Right kidney (tissue), 1 donor: ENCODE data around the gene ASGR1.
A peak's percentile ranks its signal among the peaks of the same experiment; 100 is the strongest.
"Not testable (repeated sequence)": the region's sequence is repeated elsewhere in the genome, so short reads cannot be mapped to it uniquely, and the experiment has no call there.

Experiments
- DNase-seq: peaks from one replicate; pipeline ENCODE4 v3.0.0-alpha.2; 2016

Gene ASGR1

DNA sequence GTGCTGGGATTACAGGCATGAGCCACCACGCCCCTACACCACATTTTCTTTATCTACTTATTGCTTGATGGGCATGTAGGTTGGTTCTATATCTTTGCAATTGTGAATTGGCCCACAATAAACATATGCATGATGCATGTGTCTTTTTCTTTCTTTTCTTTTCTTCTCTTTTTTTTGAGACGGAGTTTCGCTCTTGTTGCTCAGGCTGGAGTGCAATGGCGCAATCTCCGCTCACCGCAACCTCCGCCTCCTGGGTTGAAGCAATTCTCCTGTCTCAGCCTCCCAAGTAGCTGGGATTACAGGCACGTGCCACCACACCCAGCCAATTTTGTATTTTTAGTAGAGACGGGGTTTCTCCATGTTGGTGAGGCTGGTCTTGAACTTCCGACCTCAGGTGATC, 20.7 kb downstream of the ASGR1 start:
- not testable (repeated sequence) for DNase-seq

DNA sequence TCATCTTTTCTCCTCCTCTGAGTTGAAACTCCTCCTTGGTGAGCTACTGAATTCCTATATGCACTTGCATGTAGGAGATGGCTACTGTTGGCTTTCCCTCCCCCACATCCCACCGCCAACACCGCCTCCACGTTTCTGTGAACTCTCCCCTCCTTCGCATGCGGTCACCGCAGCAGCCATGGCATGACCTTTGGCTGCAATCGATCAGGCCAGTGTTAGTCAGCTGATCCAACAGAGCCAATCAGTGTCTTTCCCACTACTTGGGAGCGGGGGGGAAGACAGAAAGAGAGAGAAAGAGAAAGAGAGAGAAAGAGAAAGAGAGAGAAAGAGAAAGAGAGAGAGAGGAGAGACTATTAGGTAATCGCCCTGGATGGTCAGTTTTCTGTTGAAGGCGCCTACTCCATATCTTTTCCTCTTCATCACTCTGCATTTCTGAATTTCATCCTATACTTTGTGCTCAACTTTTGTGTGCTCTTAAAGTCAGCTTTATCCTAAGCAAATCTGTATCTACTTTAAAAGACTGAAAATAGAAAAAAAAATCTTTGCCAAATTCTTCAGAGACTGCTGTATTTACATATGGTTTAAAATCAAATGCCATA, 22.7 kb downstream of the ASGR1 start:
- no peak for DNase-seq

DNA sequence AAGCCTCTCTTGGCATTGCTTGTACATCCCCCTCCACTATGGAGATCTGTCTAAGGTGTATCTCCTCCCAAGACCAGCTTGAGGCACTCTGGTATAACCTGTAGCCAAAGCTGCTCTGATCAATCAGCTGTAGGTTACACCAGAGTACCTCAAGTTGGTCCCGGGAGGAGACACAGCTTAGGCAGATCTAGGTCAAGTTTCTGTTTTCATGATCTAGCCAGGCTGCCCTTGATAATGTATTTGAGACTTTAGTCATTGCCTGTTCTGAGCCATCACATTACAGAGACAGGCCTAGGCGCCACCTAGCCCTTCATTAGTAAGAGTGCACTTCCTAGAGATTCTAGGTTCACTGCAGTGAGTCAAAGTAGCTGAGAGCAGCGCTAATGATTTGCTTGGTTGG, 31.4 kb downstream of the ASGR1 start:
- DNase-seq = no peak

- no peak for DNase-seq
Observed at GRCh38 chr17:7146115-7146514, 33.1 kb downstream of the ASGR1 start.

- no peak for DNase-seq
Observed at GRCh38 chr17:7144213-7144612, 35.0 kb downstream of the ASGR1 start.

DNA sequence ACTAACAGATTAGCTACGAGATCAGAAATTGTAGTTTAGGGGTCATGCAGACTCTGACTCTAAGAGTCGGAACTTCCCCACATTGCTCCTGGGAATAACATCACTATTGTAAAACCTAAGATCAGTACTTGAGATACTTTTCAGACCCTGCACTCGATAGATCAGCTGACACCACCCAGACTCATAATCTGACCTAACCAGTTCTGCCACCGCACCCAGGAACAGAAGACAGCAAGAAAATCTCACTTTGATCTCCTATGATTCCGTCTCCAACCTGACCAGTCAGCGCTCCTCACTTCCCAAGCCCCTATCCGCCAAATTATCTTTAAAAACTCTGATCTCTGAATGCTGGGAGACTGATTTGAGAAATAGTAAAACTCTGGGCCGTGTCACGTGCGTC, 37.3 kb downstream of the ASGR1 start:
- no peak for DNase-seq

- DNase-seq = no peak
Observed at GRCh38 chr17:7139400-7139799, 39.8 kb downstream of the ASGR1 start.

GRCh38 chr17:7138800-7139381, 40.3 kb downstream of the ASGR1 start:
- DNase-seq = no peak

DNA sequence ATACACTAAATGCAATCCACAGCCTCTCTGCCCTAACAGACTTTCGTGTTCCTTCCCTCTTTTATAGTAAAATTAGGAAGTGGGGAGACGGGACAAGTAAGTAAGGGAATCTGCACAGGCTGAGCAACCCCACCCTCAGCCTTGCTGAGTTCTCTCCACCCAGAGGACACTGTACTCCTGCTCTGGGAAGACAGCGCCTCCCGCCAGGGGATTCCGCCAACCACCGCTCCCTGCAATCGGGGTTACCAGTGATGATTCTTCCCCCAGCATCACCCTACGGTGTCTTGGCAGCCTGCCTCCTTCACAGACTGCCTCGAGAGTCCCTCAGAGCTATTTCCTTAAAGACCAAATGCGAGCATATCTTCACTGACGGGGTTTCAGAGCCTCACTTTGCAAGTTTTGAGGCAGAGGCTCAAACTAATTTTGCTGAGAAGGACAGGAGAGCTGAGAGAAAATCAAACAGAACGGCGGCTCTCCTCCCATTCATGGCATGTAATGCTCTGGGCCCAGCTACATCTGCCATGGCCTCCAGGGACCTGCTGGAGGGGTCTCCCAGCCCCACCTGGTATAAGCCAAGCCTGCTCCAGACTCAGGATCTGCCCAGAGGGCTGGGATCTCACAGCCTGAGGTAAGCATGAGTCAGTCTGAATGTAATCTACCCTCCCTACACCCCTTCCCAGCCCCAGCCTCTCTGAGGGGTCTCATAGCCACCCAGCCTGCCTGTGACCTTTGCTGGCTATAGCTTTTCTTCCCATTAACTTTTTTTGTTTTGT, 41.8 kb downstream of the ASGR1 start:
- no peak for DNase-seq

- peak; percentile 63 for DNase-seq
Observed at GRCh38 chr17:7136266-7136877, 42.8 kb downstream of the ASGR1 start.

GRCh38 chr17:7133916-7134315, 45.3 kb downstream of the ASGR1 start:
- DNase-seq = no peak

GRCh38 chr17:7133424-7133823, 45.7 kb downstream of the ASGR1 start:
- peak; percentile 27 for DNase-seq

DNA sequence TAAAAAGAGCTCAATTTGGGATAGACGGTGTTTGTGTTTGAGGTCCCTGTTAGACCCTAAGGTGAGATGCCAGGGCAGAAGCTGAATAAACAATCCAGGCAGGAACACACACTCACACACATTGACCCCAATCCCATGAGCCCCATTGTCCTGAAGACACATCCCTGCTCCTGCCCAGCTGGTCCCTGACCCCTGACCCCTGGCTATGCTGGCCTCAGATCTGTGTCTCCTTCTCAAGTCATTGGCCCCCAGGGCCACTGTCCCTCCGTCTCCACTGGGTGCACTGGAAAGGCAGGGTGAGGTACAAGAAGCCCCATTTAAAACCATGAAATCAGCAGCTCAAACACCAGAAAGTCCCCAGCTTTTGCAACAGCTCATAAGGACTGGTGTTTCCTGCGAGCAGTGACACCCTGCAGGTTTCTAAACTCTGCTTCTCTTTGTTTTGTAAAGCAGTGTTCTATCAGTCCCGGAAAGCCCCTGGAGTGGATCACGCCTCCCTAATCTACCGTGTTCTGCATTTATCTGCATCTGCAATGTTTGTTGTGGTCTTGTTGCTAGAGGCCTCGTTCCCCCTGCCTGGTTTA, 46.6 kb downstream of the ASGR1 start:
- no peak for DNase-seq

- DNase-seq = no peak
Observed at GRCh38 chr17:7131423-7131791, 47.8 kb downstream of the ASGR1 start.

DNA sequence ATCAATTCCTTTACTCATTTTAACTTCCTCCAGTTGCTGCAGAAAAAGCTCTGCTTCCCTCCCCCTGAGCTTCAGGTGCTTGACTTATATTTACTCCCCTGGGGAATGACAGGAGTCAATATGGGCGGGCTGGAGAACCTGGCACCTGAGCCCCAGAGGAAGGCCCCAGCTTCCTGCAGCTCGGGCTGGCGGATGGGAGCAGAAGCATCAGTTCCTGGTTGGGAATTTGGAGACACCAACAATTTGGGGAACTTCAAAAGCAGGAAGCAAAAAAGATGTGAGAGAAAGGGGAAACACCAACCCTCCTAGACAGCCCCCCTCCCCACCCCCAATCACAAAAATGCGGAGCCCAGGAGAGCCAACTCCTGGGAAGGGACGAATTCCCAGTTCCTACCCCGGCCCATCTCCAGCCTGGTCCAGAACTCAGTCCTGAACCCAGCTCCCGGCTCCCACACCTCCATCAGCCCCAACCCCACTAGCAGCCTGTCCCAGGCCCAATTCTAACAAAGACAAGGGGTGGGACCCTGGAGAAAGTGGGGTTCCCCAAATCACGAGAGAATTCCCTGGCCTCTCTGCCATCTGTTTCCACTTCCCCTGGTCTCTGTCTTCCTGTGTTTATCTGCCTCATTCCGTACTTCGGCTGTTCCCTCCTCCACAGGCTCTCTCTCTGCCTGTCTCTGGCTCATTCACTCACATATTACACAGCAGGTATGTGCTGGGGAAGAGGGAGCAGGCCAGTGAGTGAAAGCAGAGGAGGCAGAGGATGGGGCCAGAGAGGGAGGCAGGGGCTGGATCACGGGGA, 48.3 kb downstream of the ASGR1 start:
- DNase-seq = no peak

DNA sequence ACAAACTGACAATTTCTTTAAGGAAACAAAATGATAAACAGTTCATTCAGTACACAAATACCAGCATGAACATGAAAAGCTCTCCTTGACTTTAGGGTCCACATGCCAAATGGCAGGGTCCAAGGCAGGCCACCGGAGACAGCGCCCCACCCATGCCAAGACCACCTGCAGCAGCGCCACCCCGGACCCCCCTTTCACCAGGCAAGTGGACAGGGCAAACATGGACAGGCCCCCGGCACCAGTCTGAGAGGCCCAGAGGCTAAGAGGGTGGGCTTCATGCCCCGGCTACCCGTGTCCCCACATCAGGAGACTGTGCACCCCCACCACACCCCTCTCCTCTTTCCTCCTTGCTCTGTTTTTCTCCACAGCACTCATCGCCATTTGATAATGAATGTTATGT, 49.9 kb downstream of the ASGR1 start:
- no peak for DNase-seq

GRCh38 chr17:7128160-7128559, 51.0 kb downstream of the ASGR1 start:
- DNase-seq = no peak

- DNase-seq = not testable (repeated sequence)
Observed at GRCh38 chr17:7127501-7127900, 51.7 kb downstream of the ASGR1 start.

GRCh38 chr17:7126386-7126785, 52.8 kb downstream of the ASGR1 start:
- DNase-seq = not testable (repeated sequence)

DNA sequence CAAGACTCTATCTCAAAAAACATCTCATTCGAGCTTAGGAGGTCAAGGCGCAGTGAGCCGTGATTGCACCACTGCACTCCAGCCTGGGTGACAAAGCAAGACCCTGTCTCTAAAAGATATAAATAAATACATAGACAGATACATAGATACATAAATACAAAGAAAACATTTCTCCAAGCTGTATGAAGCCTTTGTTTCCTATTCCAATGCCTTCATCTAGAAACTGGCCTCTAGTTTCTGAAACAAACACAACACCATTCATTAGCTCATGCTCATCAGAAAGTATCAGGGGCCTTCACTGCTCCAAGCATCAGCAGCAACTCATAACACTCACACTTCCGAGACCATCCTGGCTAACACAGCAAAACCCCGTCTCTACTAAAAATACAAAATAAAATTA, 54.2 kb downstream of the ASGR1 start:
- no peak for DNase-seq

GRCh38 chr17:7123844-7124243, 55.3 kb downstream of the ASGR1 start:
- no peak for DNase-seq
